Measurements from ENCODE around the gene TEDDM1.
A peak's percentile ranks its signal among the peaks of the same experiment; 100 is the strongest.
"Not testable (repeated sequence)": the region's sequence is repeated elsewhere in the genome, so short reads cannot be mapped to it uniquely, and the experiment has no call there.

Gene TEDDM1, protein sequence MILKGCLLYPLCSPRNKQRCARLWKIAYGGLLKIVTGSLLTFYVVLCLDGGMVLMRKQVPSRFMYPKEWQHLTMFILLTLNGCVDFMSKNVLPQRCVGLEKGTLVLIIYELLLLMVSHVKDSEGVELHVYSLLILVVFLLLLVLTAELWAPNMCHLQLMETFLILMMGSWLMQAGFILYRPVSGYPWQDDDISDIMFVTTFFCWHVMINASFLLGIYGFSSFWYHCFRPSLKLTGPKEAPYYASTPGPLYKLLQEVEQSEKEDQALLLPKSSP

DNA sequence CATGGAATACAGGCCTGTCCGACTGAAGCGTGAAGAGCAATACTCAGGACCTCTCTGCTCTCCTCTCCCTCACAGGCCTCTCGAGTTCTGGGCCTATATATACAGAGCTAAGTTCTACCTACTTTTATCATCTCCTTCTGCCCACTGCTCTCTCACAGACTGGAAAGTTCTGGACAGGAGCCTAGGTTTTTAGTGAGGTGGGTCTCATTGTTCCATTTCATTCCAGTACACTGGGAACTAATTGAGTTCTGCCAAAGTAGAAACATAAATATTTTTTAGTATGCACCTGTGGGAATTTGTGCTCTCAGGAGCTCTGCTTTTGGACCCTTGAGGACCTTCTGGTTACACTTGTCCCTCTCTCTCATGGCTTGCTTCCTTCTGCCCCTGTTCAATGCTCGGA, at the start of gene TEDDM1:
TEDDM1 (minus strand) TSS at position 101 of the 400 bp plus-strand sequence. CDS start 182 bp downstream, outside the sequence.
- no peak for DNase-seq (ENCODE audit: low read depth in 2 of 2)

DNA sequence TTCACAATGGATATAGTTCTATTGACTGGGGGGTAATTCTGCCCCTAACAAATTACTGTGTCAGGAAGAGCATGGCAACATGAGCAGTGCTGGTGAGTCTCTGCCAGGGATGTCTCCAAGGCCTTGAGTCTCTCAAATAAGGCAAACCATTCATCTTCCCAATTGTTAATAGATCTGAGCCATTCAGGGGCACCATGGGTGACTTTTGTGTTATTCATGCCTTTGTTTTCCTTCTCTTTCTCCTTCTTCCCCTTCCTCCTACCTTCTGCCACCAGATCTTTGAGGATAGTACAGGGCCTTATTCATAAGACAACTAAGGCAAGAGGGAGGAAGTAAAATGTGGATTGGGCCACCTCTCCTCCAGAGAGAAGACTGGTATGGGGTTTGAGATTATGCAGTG, 49.6 kb upstream of the TEDDM1 start, which contains the start of gene RGSL1:
RGSL1 (plus strand) TSS at position 60 of the 400 bp plus-strand sequence; CDS start at position 80, 20 bp downstream.
- no peak for DNase-seq (ENCODE audit: low read depth in 2 of 2)

DNA sequence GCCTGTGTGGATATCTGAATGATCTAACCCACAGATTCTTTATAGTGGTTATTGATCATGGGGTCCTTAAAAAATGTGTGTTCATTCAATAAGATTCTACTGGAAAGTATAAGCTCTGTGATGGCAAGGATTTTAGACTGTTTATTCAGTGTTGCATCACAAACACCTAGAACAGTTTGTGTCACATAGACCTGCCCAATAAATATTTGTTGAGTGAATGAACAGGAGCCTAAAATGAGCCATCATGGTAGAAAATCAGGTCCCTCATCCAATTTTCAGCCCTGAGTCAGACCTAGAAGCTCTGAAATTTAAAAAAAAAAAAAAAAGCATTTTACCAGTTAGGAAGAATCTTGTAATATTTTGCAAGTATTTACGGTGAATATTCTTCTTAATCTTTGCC, 47.2 kb upstream of the TEDDM1 start:
- DNase-seq (ENCODE audit: low read depth in 2 of 2), result no peak

DNA sequence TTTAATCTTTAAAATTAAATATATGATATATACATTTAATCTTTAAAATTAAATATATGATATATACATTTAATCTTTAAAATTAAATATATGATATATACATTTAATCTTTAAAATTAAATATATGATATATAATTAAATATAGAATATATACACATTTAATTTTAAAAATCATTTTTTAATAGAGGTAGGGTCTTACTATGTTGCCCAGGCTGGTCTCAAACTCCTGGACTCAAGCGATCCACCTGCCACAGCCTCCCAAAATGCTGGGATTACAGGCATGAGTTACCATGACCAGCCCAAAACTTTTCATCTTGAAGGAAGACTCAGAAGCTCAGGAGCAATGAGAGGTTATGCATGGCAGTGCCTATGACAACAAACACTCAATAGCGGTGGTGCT, 46.7 kb upstream of the TEDDM1 start:
- DNase-seq (ENCODE audit: low read depth in 2 of 2), result not testable (repeated sequence)

DNA sequence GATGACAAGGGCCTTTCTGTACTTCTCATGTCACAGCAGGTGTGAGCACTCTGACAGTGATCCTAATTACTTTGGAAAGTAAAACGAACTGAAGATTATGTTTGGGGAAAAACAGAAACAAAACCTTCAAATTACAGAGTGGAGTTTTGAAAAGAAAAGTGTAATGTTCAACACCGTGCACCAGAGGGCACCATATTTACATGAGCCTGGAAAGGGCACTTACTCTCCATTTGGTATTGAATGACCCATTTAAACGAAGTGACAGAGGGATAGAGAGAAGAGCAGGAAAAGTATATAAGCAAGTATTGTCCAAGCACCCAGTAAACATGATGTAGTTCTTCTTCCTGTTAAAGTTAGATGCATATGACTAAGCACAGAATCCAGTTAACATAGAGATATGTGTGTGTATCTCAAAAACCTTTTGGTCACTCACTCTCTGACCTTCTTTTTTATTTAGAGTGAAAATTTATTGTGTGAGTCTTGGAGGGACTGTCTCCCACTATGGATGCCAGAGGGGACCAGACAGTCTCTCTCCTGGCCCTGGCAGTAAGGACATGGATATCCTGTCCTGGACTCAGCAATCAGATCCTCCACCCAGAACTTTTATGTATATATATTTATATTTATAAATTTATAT, 45.7 kb upstream of the TEDDM1 start:
- no peak for DNase-seq (ENCODE audit: low read depth in 2 of 2)

DNA sequence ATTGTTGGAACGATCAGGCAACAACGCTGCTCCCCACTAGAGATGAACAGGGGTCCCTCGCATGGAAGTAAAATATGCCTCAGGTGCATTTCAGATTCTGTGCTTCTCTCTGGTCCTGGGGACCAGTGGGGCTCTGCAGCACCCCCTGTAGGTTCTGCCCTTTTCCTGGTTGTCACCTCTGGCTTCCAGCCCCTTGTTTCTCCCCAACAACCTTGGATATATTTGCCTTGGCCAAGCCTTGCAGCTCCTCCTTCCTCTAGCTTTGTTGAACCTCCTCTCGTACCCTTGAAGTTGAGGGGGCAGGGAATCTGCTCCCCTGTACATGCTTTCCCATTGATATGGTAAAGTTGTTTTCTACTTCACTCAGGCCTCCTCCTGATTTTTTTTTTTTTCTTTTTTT, 44.0 kb upstream of the TEDDM1 start:
- DNase-seq (ENCODE audit: low read depth in 2 of 2), result no peak

DNA sequence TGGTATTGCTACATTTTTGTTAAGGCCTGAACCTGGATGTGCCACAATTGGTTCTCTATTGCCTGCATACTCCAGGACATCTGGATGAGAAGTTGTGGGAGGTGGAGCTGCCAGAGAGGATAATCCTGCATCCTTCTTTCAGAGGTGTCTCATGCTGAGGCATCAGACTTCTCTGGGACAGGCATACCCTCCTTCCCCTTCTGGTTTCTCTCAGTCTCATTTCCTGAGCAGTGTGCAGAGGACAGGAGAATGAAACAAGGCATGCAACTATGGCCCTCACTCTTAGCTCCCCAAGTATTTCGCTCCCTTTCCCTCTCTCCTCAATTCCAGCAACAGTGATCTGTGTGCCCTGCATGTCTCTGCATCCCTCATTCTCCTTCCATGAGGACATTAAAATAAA, 41.9 kb upstream of the TEDDM1 start:
- no peak for DNase-seq (ENCODE audit: low read depth in 2 of 2)

DNA sequence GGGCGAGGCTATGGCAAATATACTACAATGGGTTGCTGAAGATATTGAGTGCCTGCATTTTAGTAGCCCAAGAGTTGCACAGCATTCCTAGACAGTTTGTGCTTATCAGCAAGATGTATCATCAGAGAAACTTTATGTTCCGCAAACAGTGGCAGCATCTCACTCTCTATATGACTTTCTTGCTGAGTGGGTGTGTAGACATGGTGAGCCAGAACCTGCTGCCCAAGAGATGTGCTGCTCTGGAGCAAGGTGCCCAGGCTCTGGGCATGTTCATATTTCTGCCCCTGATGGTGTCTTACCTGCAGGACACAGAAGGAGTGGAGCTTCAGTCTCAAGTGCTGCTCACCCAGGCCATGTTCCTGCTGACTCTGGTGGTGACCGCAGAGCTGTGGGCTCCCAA, 41.3 kb upstream of the TEDDM1 start:
- no peak for DNase-seq (ENCODE audit: low read depth in 2 of 2)

DNA sequence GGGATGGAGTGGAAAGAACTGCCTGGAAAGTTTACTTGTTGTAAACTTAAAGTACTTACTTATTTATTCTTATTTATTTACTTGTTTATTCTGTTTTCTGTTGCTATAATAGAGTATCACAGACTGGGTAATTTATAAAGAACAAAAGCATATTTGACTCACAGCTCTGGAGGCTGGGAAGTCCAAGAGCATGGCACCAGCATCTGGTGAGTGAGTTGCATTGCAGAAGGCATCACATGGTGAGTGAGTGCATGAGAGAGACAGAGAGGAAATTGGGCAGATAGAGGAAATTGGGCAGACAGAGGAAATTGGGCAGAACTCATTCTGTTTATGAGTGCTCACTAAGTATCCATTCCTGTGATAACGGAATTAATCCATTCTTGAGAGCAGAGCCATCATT, 37.9 kb upstream of the TEDDM1 start:
- no peak for DNase-seq (ENCODE audit: low read depth in 2 of 2)

DNA sequence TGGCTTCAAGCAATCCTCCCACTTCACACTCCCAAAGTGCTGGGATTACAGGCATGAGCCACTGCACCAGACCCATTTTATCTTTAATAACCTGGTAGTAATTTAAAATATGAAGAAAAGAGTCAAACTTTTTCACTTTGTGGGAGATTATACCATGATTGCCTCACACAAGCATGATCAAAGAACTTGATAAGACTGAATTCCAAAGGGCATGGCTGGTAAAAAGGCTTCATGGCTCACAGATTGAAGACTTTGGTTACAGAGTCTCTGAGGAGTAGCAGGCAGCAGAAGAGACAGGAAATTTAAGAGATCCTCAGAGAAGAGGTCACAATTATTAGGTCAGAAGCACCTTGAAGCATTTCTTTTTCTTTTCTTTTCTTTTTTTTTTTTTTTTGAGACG, 33.1 kb upstream of the TEDDM1 start:
- DNase-seq (ENCODE audit: low read depth in 2 of 2), result no peak

DNA sequence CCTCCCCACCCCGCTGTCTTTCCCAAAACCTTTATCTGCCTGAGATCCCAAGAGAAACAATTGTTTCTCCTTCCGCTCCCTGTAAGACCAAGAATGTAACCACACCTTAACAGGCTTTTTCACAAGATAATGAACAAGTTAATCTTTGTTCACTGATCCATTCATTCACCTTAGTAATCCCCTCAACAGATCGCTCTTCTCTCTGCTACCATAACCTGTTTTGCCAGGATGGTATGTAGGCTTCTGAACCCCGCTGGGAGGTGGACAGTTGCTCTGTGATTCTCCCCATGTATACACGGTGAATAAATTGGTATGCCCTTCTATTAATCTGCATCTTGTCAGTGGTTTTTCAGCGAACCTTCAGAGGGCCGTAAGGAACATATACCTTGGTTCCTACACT, 30.8 kb upstream of the TEDDM1 start:
- no peak for DNase-seq (ENCODE audit: low read depth in 2 of 2)

DNA sequence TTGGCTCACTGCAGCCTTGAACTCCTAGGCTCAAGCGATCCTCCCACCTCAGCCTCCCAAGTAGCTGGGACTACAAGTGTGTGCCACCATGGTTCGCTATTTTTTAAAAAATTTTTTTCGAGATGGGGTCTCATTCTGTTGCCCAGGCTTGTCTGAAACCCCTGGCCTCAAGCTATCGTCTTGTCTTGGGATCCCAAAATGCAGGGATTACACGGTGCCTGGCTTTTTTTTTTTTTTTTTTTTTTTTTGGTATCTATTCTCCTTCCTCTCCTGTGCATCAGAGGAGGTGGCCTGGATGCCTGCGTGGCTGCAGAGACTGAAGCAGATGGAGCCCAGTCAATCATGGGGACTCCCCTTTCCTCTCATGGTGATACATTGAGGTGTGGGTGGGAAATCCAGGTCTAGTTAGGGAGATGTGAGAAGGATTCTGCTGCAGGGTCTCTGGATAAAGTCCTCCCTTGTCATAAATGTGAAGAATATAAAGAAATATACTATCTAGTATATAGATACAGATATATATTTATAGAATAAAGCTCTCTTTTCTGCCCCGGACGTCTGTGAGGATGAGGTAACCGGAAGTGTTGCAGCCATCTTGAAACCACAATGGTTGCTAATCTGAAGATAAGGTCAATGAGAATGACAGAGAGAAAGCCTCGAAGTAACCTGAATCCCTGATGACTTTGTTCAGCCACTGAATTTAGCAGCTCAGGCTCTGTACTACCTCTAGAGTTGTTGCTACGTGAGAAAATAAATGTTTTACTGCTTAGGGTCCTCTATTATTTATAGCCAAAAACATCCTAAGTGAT, 30.0 kb upstream of the TEDDM1 start:
- DNase-seq (ENCODE audit: low read depth in 2 of 2), result peak; percentile 15 to 18

DNA sequence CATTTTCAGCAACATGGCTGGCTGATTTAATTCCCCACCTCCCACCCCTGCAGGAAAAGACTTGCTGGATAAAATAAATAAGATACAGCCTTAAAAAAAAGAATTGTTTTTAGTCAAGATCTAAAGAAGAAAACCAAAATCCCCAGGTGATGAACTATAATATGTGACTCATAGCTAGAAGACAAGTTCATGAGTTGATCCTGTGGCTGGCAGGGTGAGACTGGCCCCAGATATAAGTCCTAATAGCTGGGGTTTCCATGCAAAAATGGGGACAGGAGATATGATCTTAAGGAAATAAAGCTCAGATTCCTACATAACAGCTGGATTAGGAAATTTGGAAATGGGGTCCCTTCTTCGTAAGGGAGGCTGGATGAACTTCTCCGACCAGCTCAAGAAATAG, 27.6 kb upstream of the TEDDM1 start:
- DNase-seq (ENCODE audit: low read depth in 2 of 2), result no peak

DNA sequence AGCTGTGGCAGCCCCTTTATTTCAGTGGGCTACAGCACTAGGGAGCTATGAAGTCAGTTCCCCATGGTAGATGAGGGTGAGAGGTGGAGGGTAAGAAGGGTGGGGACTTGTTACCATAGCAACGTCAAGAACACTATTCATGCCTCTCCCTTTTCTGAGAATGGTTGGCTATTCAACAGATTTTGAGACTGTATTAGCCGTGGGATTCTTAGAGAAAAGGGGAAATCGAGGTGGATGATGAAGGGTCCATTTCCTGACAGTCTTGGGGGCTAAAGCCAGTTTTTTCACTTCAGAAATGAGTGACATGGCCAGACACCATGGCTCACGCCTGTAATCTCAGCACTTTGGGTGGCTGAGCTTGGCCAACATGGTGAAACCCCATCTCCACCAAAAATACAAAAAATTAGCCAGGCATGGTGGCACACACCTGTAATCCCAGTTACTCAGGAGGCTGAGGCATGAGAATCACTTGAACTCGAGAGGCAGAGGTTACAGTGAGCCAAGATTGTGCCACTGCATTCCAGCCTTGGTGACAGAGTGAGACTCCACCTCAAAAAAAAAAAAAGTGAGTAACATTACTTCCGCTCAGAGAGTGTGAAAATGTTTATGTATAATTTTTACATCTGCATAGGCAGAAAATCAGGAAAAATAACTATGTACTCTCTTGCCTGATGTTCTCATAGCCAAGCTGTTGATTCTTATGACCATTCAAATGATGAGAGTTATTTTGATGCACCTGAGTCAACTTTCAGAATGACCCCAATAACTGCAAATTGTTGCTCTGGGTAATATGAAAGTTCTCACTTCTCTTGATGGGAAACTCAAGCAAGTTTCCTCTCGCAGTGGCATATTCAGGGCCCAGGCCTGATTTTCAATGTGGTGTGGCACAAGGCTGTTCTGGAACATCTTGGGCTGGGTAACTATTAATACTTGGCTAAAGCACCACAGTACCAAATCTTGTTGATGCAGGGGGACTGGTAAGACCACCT, 26.3 kb upstream of the TEDDM1 start:
- no peak for DNase-seq (ENCODE audit: low read depth in 2 of 2)

DNA sequence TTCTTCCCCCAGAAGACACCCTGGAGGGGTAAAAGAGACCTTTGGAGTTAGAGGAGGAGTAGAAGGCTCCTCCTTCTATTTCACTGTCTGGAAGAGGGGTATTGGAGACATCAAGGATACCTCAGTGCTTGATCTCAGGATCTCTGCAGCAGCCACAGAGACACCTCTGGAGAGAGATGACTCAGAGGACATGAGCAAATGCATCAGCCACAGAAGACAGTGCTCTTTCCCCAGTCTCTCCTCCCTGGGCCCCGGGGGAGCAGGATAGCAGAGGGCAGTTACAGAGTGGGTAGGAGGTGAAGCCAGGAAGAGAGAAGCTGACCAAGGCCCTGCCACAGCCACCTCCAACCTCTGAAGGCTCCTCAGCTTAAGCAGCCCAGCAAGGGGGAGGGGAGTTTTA, 15.3 kb upstream of the TEDDM1 start:
- DNase-seq (ENCODE audit: low read depth in 2 of 2), result no peak

DNA sequence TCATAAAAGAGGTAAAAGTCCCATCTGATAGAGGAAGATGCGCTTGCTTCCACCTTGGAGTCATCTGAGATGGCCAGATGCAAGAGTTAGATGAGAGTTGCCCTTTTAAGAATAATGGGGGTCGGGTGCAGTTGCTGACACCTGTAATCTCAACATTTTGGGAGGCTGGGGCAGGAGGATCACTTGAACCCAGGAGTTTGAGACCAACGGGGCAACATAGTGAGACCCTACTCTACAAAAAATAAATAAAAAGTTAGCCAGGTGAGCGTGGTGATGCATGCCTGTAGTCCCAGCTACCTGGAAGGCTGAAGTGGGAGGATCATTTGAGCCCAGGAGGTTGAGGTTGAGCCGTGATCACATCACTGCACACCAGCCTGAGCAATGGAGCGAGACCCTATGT, 13.5 kb upstream of the TEDDM1 start:
- DNase-seq (ENCODE audit: low read depth in 2 of 2), result no peak

DNA sequence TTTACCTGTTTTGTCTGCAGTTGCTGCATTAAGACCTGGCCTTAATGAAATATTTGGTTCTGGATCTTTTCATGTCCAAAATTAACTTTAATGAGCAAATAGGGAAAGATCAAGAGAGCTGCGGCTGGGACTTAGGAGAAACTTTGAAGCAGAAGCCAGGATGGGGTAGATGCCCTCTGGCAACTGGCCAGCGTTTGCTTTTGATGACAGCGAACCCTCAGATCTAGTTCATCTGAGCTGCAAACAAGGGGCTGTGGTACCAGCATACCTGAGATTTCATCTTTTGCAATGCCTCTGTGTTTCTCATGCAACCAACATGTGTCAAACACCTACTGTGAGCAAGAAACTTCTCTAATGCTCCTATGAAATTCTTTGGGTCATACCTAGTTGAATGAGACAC, 13.0 kb upstream of the TEDDM1 start:
- no peak for DNase-seq (ENCODE audit: low read depth in 2 of 2)

DNA sequence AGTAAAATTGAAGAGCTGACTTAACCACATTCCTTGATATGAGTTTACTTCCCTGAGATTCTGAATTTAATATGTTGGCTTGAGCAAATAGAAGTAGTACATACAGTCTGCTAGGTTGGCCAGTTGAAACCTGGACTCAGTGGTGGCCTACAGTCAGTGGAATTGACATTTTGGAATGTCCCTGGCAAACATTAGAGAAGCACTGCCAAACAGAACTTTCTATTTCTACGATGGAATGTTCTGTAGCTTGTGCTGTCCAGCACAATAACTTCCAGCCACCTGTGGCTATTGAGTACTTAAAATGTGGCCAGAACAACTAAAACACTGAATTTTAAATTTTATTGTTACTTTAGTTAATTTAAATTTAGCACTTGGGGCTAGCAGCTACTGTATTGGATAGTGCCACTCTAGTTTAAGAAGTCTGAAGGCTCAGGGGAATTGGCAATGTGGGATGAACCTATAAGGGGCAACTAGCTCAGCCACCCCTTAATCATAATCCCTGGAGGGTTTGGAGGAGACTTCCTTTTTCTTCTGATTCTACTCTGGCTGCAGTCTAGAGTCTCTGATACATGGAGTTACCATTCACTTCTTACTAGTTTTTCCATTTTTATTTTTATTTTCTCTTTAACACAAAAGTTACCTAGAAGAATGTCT, 10.3 kb upstream of the TEDDM1 start:
- no peak for DNase-seq (ENCODE audit: low read depth in 2 of 2)

DNA sequence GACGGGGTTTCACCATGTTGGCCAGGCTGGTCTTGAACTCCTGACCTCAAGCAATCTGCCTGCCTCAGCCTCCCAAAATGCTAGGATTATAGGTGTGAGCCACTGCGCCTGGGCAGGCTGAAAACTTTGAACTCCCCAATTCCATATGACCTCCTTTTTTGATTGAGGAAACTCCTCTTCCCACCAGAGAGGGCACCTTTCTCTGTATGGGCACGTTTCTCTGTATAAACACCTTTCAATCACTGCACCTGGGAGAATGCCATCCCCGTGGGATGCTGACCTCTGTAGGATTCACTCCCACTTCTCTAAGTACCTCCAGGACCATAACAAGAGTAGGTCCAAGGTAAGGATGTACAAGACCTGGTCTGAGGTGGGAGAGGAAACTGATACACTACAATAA, 9.7 kb upstream of the TEDDM1 start:
- DNase-seq (ENCODE audit: low read depth in 2 of 2), result no peak

DNA sequence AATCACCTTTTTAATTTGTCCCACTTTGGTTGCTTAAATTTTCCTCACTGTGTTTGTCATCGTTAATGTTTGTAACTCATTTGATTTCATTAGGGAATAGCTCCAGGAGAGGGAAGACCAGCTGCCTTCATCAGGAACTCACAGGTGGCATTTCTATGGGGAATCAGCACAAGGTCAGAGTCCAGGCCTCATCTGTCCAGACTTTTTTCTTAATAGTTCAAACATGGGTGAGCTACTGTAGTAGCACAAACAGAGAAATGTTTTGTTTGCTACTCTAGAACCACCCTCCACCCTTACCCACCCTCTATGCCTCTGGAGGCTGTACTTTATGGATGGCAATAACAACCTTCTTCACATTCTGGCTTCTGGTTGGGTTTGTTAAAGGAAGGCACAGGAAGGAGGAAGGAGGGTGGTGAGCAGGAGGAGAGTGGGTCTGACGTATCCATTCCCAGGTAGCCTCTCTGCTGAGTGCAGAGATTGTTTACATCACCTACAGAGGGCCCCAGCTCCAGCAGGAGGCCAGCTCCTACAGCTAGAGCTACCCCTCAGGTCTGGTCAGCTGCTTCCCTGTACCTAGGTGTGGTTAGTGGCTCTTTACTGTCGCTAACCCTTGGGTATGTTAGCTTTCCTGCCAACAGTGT, 8.1 kb upstream of the TEDDM1 start:
- no peak for DNase-seq (ENCODE audit: low read depth in 2 of 2)

DNA sequence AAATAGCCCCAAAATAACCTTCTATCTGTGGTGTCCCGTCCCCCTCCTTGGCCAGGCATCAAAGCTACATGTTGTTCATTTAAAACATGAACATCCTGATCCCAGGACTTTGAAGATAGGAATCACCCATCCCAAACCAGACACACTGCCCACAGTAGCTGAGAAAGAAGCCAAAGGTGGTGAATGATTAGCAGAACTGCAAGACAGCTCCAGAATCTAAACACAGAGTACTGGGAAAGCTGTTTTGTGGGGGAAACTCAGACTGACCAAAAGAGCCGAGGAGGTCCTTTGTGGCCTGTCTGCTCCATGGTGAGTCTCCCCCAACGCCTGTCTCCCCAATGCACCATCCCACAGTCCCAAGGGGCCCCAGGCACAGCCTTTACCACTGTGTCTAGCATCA, 7.3 kb upstream of the TEDDM1 start:
- DNase-seq (ENCODE audit: low read depth in 2 of 2), result no peak
